Measurements from ENCODE around the gene TMEM178B.
A peak's percentile ranks its signal among the peaks of the same experiment; 100 is the strongest.
"Not testable (repeated sequence)": the region's sequence is repeated elsewhere in the genome, so short reads cannot be mapped to it uniquely, and the experiment has no call there.

The TMEM178B gene

DNA sequence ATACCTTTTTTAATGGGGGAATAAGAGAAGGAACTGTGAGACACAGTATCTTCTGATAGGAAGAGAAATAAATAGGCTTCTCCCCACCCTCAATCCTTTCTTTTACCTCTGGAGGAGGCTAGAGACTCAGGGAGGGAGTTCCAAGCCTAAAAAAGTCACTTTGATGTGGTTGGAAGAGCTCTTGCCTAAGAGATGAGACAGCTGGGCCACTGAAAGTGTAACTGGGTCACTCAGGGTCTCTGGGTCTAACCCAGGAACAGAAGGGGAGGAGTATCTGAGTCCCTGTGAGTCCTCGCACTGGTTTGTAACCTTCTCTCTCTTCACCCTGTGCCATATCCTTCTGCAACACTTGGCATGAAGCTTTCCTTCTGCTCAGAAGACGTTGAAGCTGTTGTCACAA is 254.4 kb downstream of the TMEM178B start:
- ChIA-PET POLR2A (ENCODE audit: low non-redundant PET) (no interaction called here), CTCF (interaction anchor here (0.7 kb wide), 1 partner anchor 10 kb away, joined by 3 read pairs; no protein-coding TSS in a partner anchor)
- no peak for DNase-seq (ENCODE audit: low spot score)
- H3K27ac ChIP-seq = no peak overlapping the region
- TF ChIP-seq, protein P1, sequence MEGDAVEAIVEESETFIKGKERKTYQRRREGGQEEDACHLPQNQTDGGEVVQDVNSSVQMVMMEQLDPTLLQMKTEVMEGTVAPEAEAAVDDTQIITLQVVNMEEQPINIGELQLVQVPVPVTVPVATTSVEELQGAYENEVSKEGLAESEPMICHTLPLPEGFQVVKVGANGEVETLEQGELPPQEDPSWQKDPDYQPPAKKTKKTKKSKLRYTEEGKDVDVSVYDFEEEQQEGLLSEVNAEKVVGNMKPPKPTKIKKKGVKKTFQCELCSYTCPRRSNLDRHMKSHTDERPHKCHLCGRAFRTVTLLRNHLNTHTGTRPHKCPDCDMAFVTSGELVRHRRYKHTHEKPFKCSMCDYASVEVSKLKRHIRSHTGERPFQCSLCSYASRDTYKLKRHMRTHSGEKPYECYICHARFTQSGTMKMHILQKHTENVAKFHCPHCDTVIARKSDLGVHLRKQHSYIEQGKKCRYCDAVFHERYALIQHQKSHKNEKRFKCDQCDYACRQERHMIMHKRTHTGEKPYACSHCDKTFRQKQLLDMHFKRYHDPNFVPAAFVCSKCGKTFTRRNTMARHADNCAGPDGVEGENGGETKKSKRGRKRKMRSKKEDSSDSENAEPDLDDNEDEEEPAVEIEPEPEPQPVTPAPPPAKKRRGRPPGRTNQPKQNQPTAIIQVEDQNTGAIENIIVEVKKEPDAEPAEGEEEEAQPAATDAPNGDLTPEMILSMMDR (conservative IDR thresholded peaks at IDR 0.05; ENCODE audit: low read depth) = no peak

DNA sequence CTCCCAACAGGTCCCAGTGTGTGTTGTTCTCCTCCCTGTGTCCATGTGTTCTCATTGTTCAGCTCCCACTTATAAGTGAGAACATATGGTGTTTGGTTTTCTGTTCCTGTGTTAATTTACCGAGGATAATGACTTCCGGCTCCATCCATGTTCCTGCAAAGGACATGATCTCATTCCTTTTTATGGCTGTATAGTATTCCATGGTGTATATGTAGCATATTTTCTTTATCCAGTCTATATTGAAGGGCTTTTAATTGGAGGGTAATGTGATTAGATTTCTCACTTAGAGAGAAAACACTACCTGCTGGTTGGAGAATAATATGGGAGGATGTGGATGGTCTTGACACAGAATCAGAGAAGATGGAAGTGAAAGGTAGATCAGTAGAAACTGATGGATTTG is 256.4 kb downstream of the TMEM178B start:
- POLR2A ChIA-PET (ENCODE audit: low non-redundant PET); H3K27ac ChIP-seq; DNase-seq (ENCODE audit: low spot score); CTCF ChIA-PET: not testable (repeated sequence)

DNA sequence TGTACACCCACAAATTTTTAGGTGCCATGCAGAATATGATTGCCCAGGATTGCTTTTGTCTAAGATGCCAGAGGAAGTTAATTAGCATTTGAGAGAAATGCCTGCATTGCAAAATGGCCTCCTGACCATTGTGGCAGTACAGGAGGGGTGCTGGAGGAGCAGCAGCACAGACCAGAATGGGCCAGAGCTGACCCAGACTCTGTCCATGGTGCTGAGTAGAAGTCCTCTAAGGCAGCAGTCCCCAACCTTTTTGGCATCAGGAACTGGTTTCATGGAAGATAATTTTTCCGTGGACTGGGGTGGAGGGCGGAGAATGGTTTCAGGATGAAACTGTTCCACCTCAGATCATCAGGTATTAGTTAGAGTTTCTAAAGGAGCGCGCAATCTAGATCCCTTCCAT is 259.6 kb downstream of the TMEM178B start:
- peak; percentile 7 for DNase-seq (ENCODE audit: low spot score)
- TF ChIP-seq, protein P1 (conservative IDR thresholded peaks at IDR 0.05; ENCODE audit: low read depth) = no peak
- POLR2A ChIA-PET (ENCODE audit: low non-redundant PET) = no interaction called here
- H3K27ac ChIP-seq = no peak overlapping the region
- CTCF ChIA-PET = interaction anchor here (0.6 kb wide), 1 partner anchor 31 kb away, joined by 4 read pairs; no protein-coding TSS in a partner anchor

DNA sequence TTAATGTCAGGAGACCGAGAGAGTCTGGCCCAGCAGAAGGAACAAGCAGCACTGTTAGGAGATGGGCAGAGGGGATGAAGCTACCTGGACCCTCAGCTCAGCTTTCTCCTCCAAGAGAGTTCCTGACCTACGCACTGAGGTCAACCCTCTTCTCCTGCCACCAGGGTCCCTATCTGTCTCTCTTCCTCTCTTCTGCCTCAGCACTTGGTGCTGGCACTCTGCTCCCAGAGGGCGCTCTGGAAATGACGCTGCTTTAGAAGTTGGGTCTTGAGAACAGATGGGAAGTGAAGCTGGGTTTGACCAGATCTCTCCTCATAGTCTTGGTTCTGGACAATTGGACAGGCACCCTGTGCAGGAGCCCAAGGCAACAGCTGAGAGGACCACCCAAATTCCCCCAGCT is 261.3 kb downstream of the TMEM178B start:
- H3K27ac ChIP-seq = no peak overlapping the region
- TF ChIP-seq, protein P1 (conservative IDR thresholded peaks at IDR 0.05; ENCODE audit: low read depth) = no peak
- ChIA-PET POLR2A (ENCODE audit: low non-redundant PET) (no interaction called here), CTCF (no interaction called here)
- DNase-seq (ENCODE audit: low spot score) = no peak

DNA sequence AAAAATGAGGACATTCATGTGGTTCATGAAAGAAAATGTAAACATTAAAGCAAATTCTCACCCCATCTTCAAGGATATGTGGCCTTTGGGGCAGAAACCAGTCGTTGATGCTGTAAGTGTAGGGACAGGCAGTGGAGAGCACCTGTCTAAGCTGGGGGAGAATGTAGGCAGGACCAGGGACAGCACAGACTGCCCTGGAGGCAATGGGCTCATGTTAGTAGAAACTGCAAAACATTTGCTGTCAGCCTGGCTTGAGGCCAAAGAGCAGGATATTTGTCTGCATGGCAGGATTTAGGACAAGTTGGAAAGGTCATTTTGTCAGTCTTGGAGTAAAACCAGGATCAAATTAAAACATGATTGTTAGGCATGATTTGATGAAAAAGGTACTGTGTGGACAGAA is 265.7 kb downstream of the TMEM178B start:
- H3K27ac ChIP-seq = no peak overlapping the region
- TF ChIP-seq, protein P1 (conservative IDR thresholded peaks at IDR 0.05; ENCODE audit: low read depth) = no peak
- no peak for DNase-seq (ENCODE audit: low spot score)
- CTCF ChIA-PET = no interaction called here
- POLR2A ChIA-PET (ENCODE audit: low non-redundant PET) = no interaction called here

DNA sequence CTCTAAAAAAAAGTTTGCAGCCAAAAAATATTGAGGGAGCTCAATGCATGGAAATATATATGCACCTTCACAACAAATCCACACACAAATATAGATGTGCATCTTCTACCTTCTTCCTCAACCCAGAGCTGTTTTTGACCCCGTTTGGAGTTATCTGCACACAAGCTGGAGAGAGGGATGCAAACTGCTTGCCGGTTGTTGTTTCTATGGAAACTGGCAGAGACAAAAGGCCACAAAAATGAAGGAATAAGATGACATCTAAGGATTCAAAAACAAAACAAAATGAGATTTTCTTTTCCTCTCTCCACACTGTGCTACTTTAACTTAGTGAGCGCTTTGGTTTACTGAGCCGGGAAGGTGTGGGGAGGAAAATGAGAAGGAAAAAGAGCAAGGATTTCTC is 267.1 kb downstream of the TMEM178B start:
- DNase-seq (ENCODE audit: low spot score) = no peak
- no peak overlapping the region for H3K27ac ChIP-seq
- CTCF ChIA-PET = no interaction called here
- TF ChIP-seq, protein P1 (conservative IDR thresholded peaks at IDR 0.05; ENCODE audit: low read depth) = no peak
- POLR2A ChIA-PET (ENCODE audit: low non-redundant PET) = no interaction called here

DNA sequence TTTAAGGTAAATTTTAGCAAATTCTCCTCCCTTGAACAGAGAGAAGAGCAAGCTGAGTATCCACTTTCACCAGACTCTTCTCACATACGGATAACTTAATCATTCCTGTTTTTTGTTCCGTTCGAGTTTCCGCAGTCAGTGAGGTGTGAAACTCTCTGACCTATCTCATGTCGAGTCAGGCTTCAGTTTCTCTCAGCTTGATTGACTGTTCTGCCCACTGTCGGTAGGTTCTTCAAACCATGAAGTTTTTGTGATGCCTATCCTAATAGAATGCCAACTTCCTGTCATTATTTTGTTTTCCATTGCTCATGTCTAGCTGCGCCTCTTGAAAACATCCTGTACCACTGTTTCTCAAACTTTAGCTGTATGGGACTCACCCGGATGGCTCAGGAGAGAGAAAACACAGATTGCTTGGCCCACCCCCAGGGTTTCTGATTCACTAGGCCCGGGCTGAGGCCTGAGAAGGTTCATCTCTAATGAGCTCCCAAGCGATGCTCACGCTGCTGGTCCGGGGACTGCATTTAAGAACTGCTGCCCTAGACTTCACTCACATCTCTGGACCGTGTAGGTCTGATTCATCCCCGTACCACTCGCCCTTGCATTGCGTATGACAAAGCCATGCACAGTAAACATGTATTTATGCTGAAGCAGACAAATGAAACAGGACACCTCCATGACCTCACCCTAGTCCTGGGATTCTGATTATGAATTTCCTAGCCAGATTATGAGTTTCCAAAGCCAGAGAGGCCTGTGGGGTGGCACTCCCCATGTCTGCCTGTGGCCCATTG is 269.0 kb downstream of the TMEM178B start:
- CTCF ChIA-PET = no interaction called here
- TF ChIP-seq, protein P1 (conservative IDR thresholded peaks at IDR 0.05; ENCODE audit: low read depth) = no peak
- no peak overlapping the region for H3K27ac ChIP-seq
- POLR2A ChIA-PET (ENCODE audit: low non-redundant PET) = no interaction called here
- DNase-seq (ENCODE audit: low spot score) = no peak
